ENCODE results near the gene IGFBP3. TPM values are rescaled to one million over a fixed set of nuclear protein-coding genes. Genes with fewer than 3 reads are reported as not detected.
"Not testable (repeated sequence)": the region's sequence is repeated elsewhere in the genome, so short reads cannot be mapped to it uniquely, and the experiment has no call there.

IGFBP3 gene
- total and polyA plus RNA-seq, 9 of the 15 experiments (the other 6 are each of a cell fraction or from before 2014, with no cell fraction given), result 0.08 to 0.22 (median 0.10) TPM; not detected in 5

GRCh38 chr7:45955286-45955685, 34.2 kb upstream of the IGFBP3 start (continued):
- TF ChIP-seq ZBTB43 (CRISPR knock-in tag; IDR thresholded peaks at IDR 0.05) (no peak), CEBPZ (IDR thresholded peaks at IDR 0.05; ENCODE audit: borderline replicate concordance, low read depth, low read length) (no peak), ZKSCAN3 (CRISPR knock-in tag; IDR thresholded peaks at IDR 0.05) (no peak), SRSF1 (IDR thresholded peaks at IDR 0.05; ENCODE audit: low read depth, low read length) (no peak), BACH1 (tag; IDR thresholded peaks at IDR 0.05) (no peak), KLF13 (tag; IDR thresholded peaks at IDR 0.05; ENCODE audit: borderline replicate concordance, low read depth) (no peak)

DNA sequence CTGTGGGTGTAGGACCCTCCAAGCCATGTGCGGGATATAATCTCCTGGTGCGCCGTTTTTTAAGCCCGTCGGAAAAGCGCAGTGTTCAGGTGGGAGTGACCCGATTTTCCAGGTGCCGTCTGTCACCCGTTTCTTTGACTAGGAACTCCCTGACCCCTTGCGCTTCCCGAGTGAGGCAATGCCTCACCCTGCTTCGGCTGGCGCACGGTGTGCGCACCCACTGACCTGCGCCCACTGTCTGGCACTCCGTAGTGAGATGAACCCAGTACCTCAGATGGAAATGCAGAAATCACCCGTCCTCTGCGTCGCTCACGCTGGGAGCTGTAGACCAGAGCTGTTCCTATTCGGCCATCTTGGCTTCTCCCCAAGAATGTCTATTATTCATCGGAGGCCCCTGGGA, 32.0 kb upstream of the IGFBP3 start:
- H3K4me2 ChIP-seq (ENCODE audit: insufficient read depth, low read length); H3K27me3 ChIP-seq (ENCODE audit: control insufficient read depth in 2 of 2, insufficient read depth in 2 of 2, low read length in 2 of 2); ATAC-seq; in situ Hi-C loops (cut with MboI); H3K36me3 ChIP-seq (ENCODE audit: control insufficient read depth, insufficient read depth, low read length); H4K20me1 ChIP-seq (replicated peaks; ENCODE audit: control insufficient read depth, insufficient read depth, low read length); H3K4me3 ChIP-seq; POLR2A ChIA-PET; FAIRE-seq; CTCF ChIA-PET (ENCODE audit: low intra/inter-chr PET ratio); H2AFZ ChIP-seq (ENCODE audit: low read depth, low read length); H3K79me2 ChIP-seq (ENCODE audit: control insufficient read depth, insufficient read depth, low read length); H3K9ac ChIP-seq (ENCODE audit: insufficient read depth in 1 of 2, low read depth in 2 of 2, low read length in 2 of 2); H3K9me1 ChIP-seq (ENCODE audit: control insufficient read depth, insufficient read depth, low read length); DNase-seq (ENCODE audit: extremely low read depth in 1 of 4, low spot score in 3 of 4); intact Hi-C loops (cut with micrococcal nuclease); BruUV-seq (replicated peaks); H3K4me1 ChIP-seq (replicated peaks in 1 of 2; ENCODE audit: control insufficient read depth in 2 of 2, insufficient read depth in 2 of 2, low read length in 2 of 2); H3K27ac ChIP-seq (ENCODE audit: extremely low read depth, low read depth, low read length); H3K9me3 ChIP-seq (replicated peaks; ENCODE audit: control insufficient read depth, insufficient read depth, low read depth, low read length): not testable (repeated sequence)
- 0% methylated on average over 20 of the region's 23 CpGs for WGBS (ENCODE audit: insufficient coverage, low coverage, missing lambda C conversion rate)
